IMR-90 (cell line): Measurements from ENCODE around the gene MPL. TPM values are rescaled to one million over a fixed set of nuclear protein-coding genes. Genes with fewer than 3 reads are reported as not detected.

Experiments
- ATAC-seq: fragments of 200-7000 bp; cut with Tn5 transposase; 2 replicates; pipeline ENCODE4 v1.9.1; 2020; ENCODE audit warnings: low read depth, mild to moderate bottlenecking, moderate library complexity
- BruUV-seq: library from RNA; stranded (reverse); fragments of 400-500 nt; replicated peaks from 2 replicates; lab custom pipeline; 2021; lab: Mats Ljungman, UMichigan
- CTCF ChIA-PET: fragments of 300-600 bp; formaldehyde crosslinking; extraction: SDS; loops from one replicate; lab custom pipeline; 2021; ENCODE audit warnings: antibody characterized with exemption; lab: Yijun Ruan, JAX
- POLR2A ChIA-PET: fragments of 300-600 bp; sonication (Branson Sonifier 250); formaldehyde crosslinking; loops from one replicate; lab custom pipeline; 2022; ENCODE audit warnings: antibody characterized with exemption; ENCODE audit not compliant: unreplicated experiment; lab: Charles Lee
- DNase-seq: peaks from one replicate; pipeline ENCODE4 v3.0.0; 2013
- H2AFZ ChIP-seq: replicated peaks from 2 replicates; pipeline ENCODE3; 2013; ENCODE audit warnings: low read length, mild to moderate bottlenecking; ENCODE audit not compliant: poor library complexity
- H2AK5ac ChIP-seq: 2 replicates; pipeline ENCODE4 v1.6.1; 2013; ENCODE audit warnings: low read depth, low read length, inconsistent platforms
- H2AK9ac ChIP-seq: replicated peaks from 2 replicates; pipeline ENCODE3; 2013; ENCODE audit warnings: mild to moderate bottlenecking, low read depth, low read length, moderate library complexity; ENCODE audit not compliant: poor library complexity
- H2BK120ac ChIP-seq: 2 replicates; pipeline ENCODE4 v1.6.1; 2013; ENCODE audit warnings: low read depth, low read length, inconsistent platforms
- H2BK15ac ChIP-seq: 3 replicates; pipeline ENCODE4 v1.6.1; 2013; ENCODE audit warnings: low read depth, low read length, inconsistent platforms
- H2BK20ac ChIP-seq: 2 replicates; pipeline ENCODE4 v1.6.1; 2013; ENCODE audit warnings: low read depth, mild to moderate bottlenecking, inconsistent platforms, low read length, moderate library complexity
- H2BK5ac ChIP-seq: 2 replicates; pipeline ENCODE4 v1.6.1; 2013; ENCODE audit warnings: mild to moderate bottlenecking, low read depth, low read length, inconsistent platforms; ENCODE audit not compliant: poor library complexity, severe bottlenecking
- H3K14ac ChIP-seq: replicated peaks from 2 replicates; pipeline ENCODE4 v1.6.1; 2013; ENCODE audit warnings: low read depth, low read length, inconsistent platforms
- H3K18ac ChIP-seq: 2 replicates; pipeline ENCODE4 v1.6.1; 2013; ENCODE audit warnings: low read depth, low read length, control low read depth
- H3K23ac ChIP-seq: 2 replicates; pipeline ENCODE4 v1.6.1; 2013; ENCODE audit warnings: low read depth, low read length, inconsistent platforms
- H3K27ac ChIP-seq: 2 replicates; pipeline ENCODE4 v1.5.1; 2013; ENCODE audit warnings: mild to moderate bottlenecking, control low read depth, low read length; ENCODE audit not compliant: insufficient read depth
- H3K27me3 ChIP-seq: 2 replicates; pipeline ENCODE4 v1.6.1; 2013; ENCODE audit warnings: low read length; ENCODE audit not compliant: control insufficient read depth, insufficient read depth
- H3K36me3 ChIP-seq: 2 replicates; pipeline ENCODE4 v1.6.1; 2013; ENCODE audit warnings: low read length, mixed read lengths; ENCODE audit not compliant: control insufficient read depth, insufficient read depth
- H3K4ac ChIP-seq: 2 replicates; pipeline ENCODE4 v1.6.1; 2013; ENCODE audit warnings: low read depth, low read length, inconsistent platforms
- H3K4me1 ChIP-seq: 2 replicates; pipeline ENCODE4 v1.6.1; 2013; ENCODE audit warnings: low read length, mixed read lengths; ENCODE audit not compliant: control insufficient read depth, insufficient read depth
- H3K4me2 ChIP-seq: 2 replicates; pipeline ENCODE4 v1.6.1; 2013; ENCODE audit warnings: low read depth, mild to moderate bottlenecking, control low read depth, low read length, moderate library complexity
- H3K4me3 ChIP-seq: 2 replicates; pipeline ENCODE4 v1.5.1; 2013; ENCODE audit warnings: low read depth, mild to moderate bottlenecking, control low read depth, low read length, moderate library complexity; ENCODE audit not compliant: insufficient read depth
- H3K56ac ChIP-seq: 2 replicates; pipeline ENCODE4 v1.6.1; 2013; ENCODE audit warnings: low read length, inconsistent platforms; ENCODE audit not compliant: insufficient read depth; ENCODE audit errors: extremely low read depth
- H3K79me1 ChIP-seq, 2 experiments: 2 replicates each; pipeline ENCODE4 v1.6.1; 2013; ENCODE audit warnings: low read length in 2 of 2, inconsistent platforms in 1 of 2, low read depth in 1 of 2
- H3K9ac ChIP-seq: 2 replicates; pipeline ENCODE4 v1.6.1; 2013; ENCODE audit warnings: low read depth, low read length, control low read depth
- H3K9me1 ChIP-seq: 2 replicates; pipeline ENCODE4 v1.6.1; 2013; ENCODE audit warnings: low read length, inconsistent platforms; ENCODE audit not compliant: insufficient read depth
- H3K9me3 ChIP-seq: 2 replicates; pipeline ENCODE4 v1.6.1; 2013; ENCODE audit warnings: low read length; ENCODE audit not compliant: control insufficient read depth, insufficient read depth
- H4K20me1 ChIP-seq: 2 replicates; pipeline ENCODE4 v1.6.1; 2013; ENCODE audit warnings: low read length, inconsistent platforms; ENCODE audit not compliant: insufficient read depth
- H4K5ac ChIP-seq: 2 replicates; pipeline ENCODE4 v1.6.1; 2013; ENCODE audit warnings: mild to moderate bottlenecking, low read depth, low read length, control low read depth
- H4K8ac ChIP-seq, 2 experiments: 2 replicates each; pipeline ENCODE4 v1.6.1; 2013; ENCODE audit warnings: low read depth in 2 of 2, low read length in 2 of 2, control low read depth in 1 of 2, inconsistent platforms in 1 of 2
- H4K91ac ChIP-seq: 2 replicates; pipeline ENCODE4 v1.6.1; 2013; ENCODE audit warnings: low read depth, low read length, inconsistent platforms; ENCODE audit not compliant: insufficient read depth
- CEBPB ChIP-seq: IDR thresholded peaks from 2 replicates; pipeline ENCODE4 v1.6.1; 2012; ENCODE audit warnings: low read depth, low read length, improper control_type of control experiment
- CHD1 ChIP-seq: IDR thresholded peaks from 2 replicates; pipeline ENCODE4 v1.6.1; 2012; ENCODE audit warnings: low read depth, low read length, improper control_type of control experiment
- MAFK ChIP-seq: IDR thresholded peaks from 2 replicates; pipeline ENCODE4 v1.6.1; 2012; ENCODE audit warnings: low read depth, low read length, improper control_type of control experiment
- POLR2A ChIP-seq: IDR thresholded peaks from 2 replicates; pipeline ENCODE4 v1.6.1; 2012; ENCODE audit warnings: mild to moderate bottlenecking, low read depth, low read length
- SMC3 ChIP-seq: fragments of 150-350 bp; IDR thresholded peaks from 2 replicates; pipeline ENCODE4 v1.6.1; 2016; ENCODE audit warnings: low read depth, mild to moderate bottlenecking, antibody characterized with exemption, low read length, moderate library complexity
- WGBS, 2 experiments: methylation state at CpG; one replicate each; pipeline versions ENCODE4 v1.1.5 to v1.1.7; 2013; ENCODE audit warnings: missing lambda C conversion rate in 2 of 2; ENCODE audit not compliant: insufficient read length in 1 of 2; ENCODE audit errors: extremely low coverage in 2 of 2; 5-methylcytosine and 5-hydroxymethylcytosine counted together
- dilution Hi-C: fragments of 300-500 bp; cut with HindIII; formaldehyde crosslinking; loops from one replicate; pipeline ENCODE4 v1.14.3; 2018; ENCODE audit warnings: low sequenced_read_pairs; ENCODE audit not compliant: unreplicated experiment
- in situ Hi-C: fragments of 300-500 bp; cut with MboI; formaldehyde crosslinking; loops from 3 replicates; pipeline ENCODE4 v1.14.3; 2019; ENCODE audit warnings: low sequenced_read_pairs, inconsistent platforms, mixed read lengths
- intact Hi-C: fragments of 100-400 bp; cut with micrococcal nuclease; formaldehyde crosslinking; loops from 2 replicates; pipeline ENCODE4 v1.10.0; 2022
- polyA plus RNA-seq, 3 experiments: library from polyadenylated mRNA; depleted of rRNA; stranded (reverse); fragments of >200 nt; gene quantifications; 2 replicates each; pipeline ENCODE4 v1.2.3, GENCODE V29; 2012; ENCODE audit warnings: low replicate concordance in 1 of 3
- total RNA-seq: library from RNA; depleted of rRNA; stranded (reverse); fragments of >200 nt; gene quantifications from 2 replicates; pipeline ENCODE4 v1.2.3, GENCODE V29; 2012
- TF ChIP-seq, protein P1 (sequence below): fragments of 150-350 bp; IDR thresholded peaks from 2 replicates; pipeline ENCODE4 v1.6.1; 2017; ENCODE audit warnings: mild to moderate bottlenecking, antibody characterized with exemption, low read length, low read depth

MPL gene
- total and polyA plus RNA-seq, 2 of the 4 experiments (the other 2 are of a cell fraction): 0.12 TPM; not detected in 1

DNA sequence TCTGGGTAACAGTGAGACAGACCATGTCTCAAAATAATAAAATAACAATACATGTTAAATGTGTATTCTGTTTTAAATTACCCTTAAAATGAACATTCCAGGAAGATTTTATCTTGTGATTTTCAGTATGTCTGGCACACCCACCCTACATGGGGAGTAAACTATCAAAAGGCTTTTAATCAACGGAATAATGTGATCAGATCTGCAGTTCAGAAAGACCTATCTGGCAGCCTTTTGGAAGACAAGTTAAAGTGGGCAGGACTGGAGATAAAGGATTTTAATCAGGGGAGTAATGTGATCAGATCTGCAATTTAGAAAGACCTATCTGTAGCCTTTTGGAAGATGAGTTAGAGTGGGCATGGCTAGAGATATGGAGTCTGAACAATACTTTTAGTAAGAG is 41.9 kb downstream of the MPL start:
- H2BK120ac ChIP-seq: no peak overlapping the region
- no peaks in the 10 kb centered on the region for H3K27me3 ChIP-seq
- H4K20me1 ChIP-seq: peaks cover 4% of the 10 kb centered on the region; the same call in 1 of the 2 replicates
- no peak overlapping the region for H2BK20ac ChIP-seq
- ATAC-seq (no peak), DNase-seq (no peak)
- TF ChIP-seq POLR2A: no peak
- TF ChIP-seq, protein P1, sequence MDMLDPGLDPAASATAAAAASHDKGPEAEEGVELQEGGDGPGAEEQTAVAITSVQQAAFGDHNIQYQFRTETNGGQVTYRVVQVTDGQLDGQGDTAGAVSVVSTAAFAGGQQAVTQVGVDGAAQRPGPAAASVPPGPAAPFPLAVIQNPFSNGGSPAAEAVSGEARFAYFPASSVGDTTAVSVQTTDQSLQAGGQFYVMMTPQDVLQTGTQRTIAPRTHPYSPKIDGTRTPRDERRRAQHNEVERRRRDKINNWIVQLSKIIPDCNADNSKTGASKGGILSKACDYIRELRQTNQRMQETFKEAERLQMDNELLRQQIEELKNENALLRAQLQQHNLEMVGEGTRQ: no peak
- TF ChIP-seq CHD1: no peak
- TF ChIP-seq MAFK: no peak
- no peak for TF ChIP-seq CEBPB
- TF ChIP-seq SMC3: no peak
- no peak overlapping the region for H3K4ac ChIP-seq
- no peak overlapping the region for H4K5ac ChIP-seq
- H3K79me1 ChIP-seq: peaks cover 6 to 55% of the 10 kb centered on the region in 2 experiments; a peak in 3 of 4 replicates
- BruUV-seq: no TSS peak
- no peak overlapping the region for H3K56ac ChIP-seq
- 0 out of 2 replicates have a peak, but pooled peaks cover 2% of the 10 kb centered on the region for H3K4me1 ChIP-seq
- WGBS, 2 experiments: no CpG with 5 or more reads among the region's 1 CpG
- H4K8ac ChIP-seq: no peak overlapping the region
- H3K14ac ChIP-seq: no peak overlapping the region
- no peak overlapping the region for H3K23ac ChIP-seq
- H2BK15ac ChIP-seq: no peak overlapping the region
- no peak overlapping the region for H3K18ac ChIP-seq
- H2AFZ ChIP-seq: no peak overlapping the region
- no peak overlapping the region for H2AK9ac ChIP-seq
- peaks cover 33% of the 10 kb centered on the region for H3K36me3 ChIP-seq
- no peak overlapping the region for H3K27ac ChIP-seq
- H3K9me1 ChIP-seq: peaks cover 6% of the 10 kb centered on the region
- H3K4me2 ChIP-seq: no peak overlapping the region
- dilution Hi-C loops (no loop called here), intact Hi-C loops (no loop called here), in situ Hi-C loops (no loop called here)
- H4K91ac ChIP-seq: no peak overlapping the region
- CTCF ChIA-PET: no interaction called here
- no peak overlapping the region for H3K4me3 ChIP-seq
- POLR2A ChIA-PET: no interaction called here
- H3K9ac ChIP-seq: no peak overlapping the region
- no peak overlapping the region for H2BK5ac ChIP-seq
- H3K9me3 ChIP-seq: no peaks in the 10 kb centered on the region
- H2AK5ac ChIP-seq: no peak overlapping the region
